NCI-H187 (cell line): ENCODE measurements around the gene DCLK1.
"Not testable (repeated sequence)": the region's sequence is repeated elsewhere in the genome, so short reads cannot be mapped to it uniquely, and the experiment has no call there.

Source experiments
- DNase-seq, 2 experiments: peaks; one replicate each; lab custom pipeline; 2025; lab: John Stamatoyannopoulos, UW

The DCLK1 gene

GRCh38 chr13:35984776-35985453 is 146.3 kb downstream of the DCLK1 start:
- DNase-seq, result peak; percentile 23 to 43

- DNase-seq, result no peak
Measured at GRCh38 chr13:35984287-35984686, 146.9 kb downstream of the DCLK1 start.

- not testable (repeated sequence) for DNase-seq
Measured at GRCh38 chr13:35983703-35984102, 147.5 kb downstream of the DCLK1 start.

GRCh38 chr13:35983206-35983605 is 148.0 kb downstream of the DCLK1 start:
- DNase-seq, result no peak

GRCh38 chr13:35979361-35979951 is 151.7 kb downstream of the DCLK1 start:
- no peak for DNase-seq

- peak; percentile 12 to 17 for DNase-seq
Measured at GRCh38 chr13:35978607-35979316, 152.4 kb downstream of the DCLK1 start.

- DNase-seq, result no peak
Measured at GRCh38 chr13:35977060-35977459, 154.1 kb downstream of the DCLK1 start.

- DNase-seq, result no peak
Measured at GRCh38 chr13:35976126-35976525, 155.1 kb downstream of the DCLK1 start.

- DNase-seq, result not testable (repeated sequence)
Measured at GRCh38 chr13:35966951-35967350, 164.2 kb downstream of the DCLK1 start.

GRCh38 chr13:35966024-35966423 is 165.2 kb downstream of the DCLK1 start:
- DNase-seq, result no peak

GRCh38 chr13:35965226-35965927 is 165.8 kb downstream of the DCLK1 start:
- DNase-seq, result no peak

GRCh38 chr13:35964863-35965180 is 166.4 kb downstream of the DCLK1 start:
- DNase-seq, result no peak

- DNase-seq, result no peak
Measured at GRCh38 chr13:35964011-35964862, 166.9 kb downstream of the DCLK1 start.

GRCh38 chr13:35961461-35962220 is 169.5 kb downstream of the DCLK1 start:
- DNase-seq, result no peak

GRCh38 chr13:35961002-35961401 is 170.2 kb downstream of the DCLK1 start:
- no peak for DNase-seq

GRCh38 chr13:35957996-35958395 is 173.2 kb downstream of the DCLK1 start:
- DNase-seq, result no peak

- no peak for DNase-seq
Measured at GRCh38 chr13:35957241-35957731, 173.9 kb downstream of the DCLK1 start.

GRCh38 chr13:35956074-35956473 is 175.1 kb downstream of the DCLK1 start:
- no peak for DNase-seq

GRCh38 chr13:35954207-35954560 is 177.0 kb downstream of the DCLK1 start:
- DNase-seq, result no peak

- DNase-seq, result peak; percentile 47 to 83
Measured at GRCh38 chr13:35953537-35954206, 177.5 kb downstream of the DCLK1 start.
